Vagina (tissue), 2 donors: ENCODE results near the gene SERINC3. TPM values are rescaled to one million over a fixed set of nuclear protein-coding genes. Genes with fewer than 3 reads are reported as not detected.
A peak's percentile ranks its signal among the peaks of the same experiment; 100 is the strongest.
"Not testable (repeated sequence)": the region's sequence is repeated elsewhere in the genome, so short reads cannot be mapped to it uniquely, and the experiment has no call there.

ENCODE experiments used
- DNase-seq, 2 donors: peaks; one replicate each; pipeline ENCODE4 v3.0.0-alpha.2; 2017; ENCODE audit errors: extremely low spot score in 2 of 2
- H3K27ac ChIP-seq: fragments of 200-600 bp; sonication (generic); one replicate; pipeline ENCODE4 v1.5.1; 2019
- H3K27me3 ChIP-seq: fragments of 200-600 bp; sonication (generic); one replicate; pipeline ENCODE4 v1.5.1; 2019
- H3K36me3 ChIP-seq, 2 donors: fragments of 200-600 bp; sonication (generic); one replicate each; pipeline ENCODE4 v1.5.1; 2017 to 2019
- H3K4me1 ChIP-seq: fragments of 200-600 bp; sonication (generic); one replicate; pipeline ENCODE4 v1.5.1; 2019
- H3K4me3 ChIP-seq, 2 donors: fragments of 200-600 bp; sonication (generic); 1 replicate in 1 of 2; 2 replicates in 1 of 2; pipeline ENCODE4 v1.5.1; 2016 to 2019
- H3K9me3 ChIP-seq: fragments of 200-600 bp; sonication (generic); one replicate; pipeline ENCODE4 v1.5.1; 2019
- CTCF ChIP-seq, 3 experiments: fragments of 450-650 bp in 2 of 3; fragments of 200-600 bp in 1 of 3; sonication (generic) in 1 of 3; IDR thresholded peaks; one replicate each; pipeline ENCODE4 v1.5.1; 2017 to 2019; ENCODE audit warnings: antibody characterized with exemption in 3 of 3, mild to moderate bottlenecking in 2 of 3, moderate library complexity in 2 of 3
- POLR2A ChIP-seq, 2 donors: fragments of 450-650 bp; IDR thresholded peaks; one replicate each; pipeline ENCODE4 v1.6.1; 2017; ENCODE audit warnings: antibody characterized with exemption in 2 of 2, mild to moderate bottlenecking in 2 of 2, moderate library complexity in 2 of 2
- POLR2AphosphoS5 ChIP-seq, 2 donors: sonication (generic); formaldehyde crosslinking; IDR thresholded peaks; one replicate each; pipeline ENCODE4 v1.9.0; 2017; ENCODE audit warnings: antibody characterized with exemption in 2 of 2, mild to moderate bottlenecking in 2 of 2, low read depth in 1 of 2; ENCODE audit not compliant: insufficient read depth in 1 of 2
- intact Hi-C: fragments of 100-400 bp; cut with DNase I; formaldehyde crosslinking; loops from one replicate; pipeline ENCODE4 v1.15.1; 2023
- total RNA-seq: library from RNA; depleted of rRNA; stranded (reverse); fragments of >200 nt; gene quantifications from one replicate; pipeline ENCODE4 v1.2.3, GENCODE V29; 2016

SERINC3 gene
- total RNA-seq, 1 donor from 2014 or later = 77.3 TPM

- Histone ChIP-seq H3K27ac (no peak overlapping the region), H3K4me3 (no peak overlapping the region), H3K9me3 (no peaks in the 10 kb centered on the region), H3K36me3 (no peaks in the 10 kb centered on the region), H3K27me3 (no peaks in the 10 kb centered on the region), H3K4me1 (peaks cover 7% of the 10 kb centered on the region)
- intact Hi-C loops = no loop called here
- no peak for DNase-seq
- TF ChIP-seq POLR2A (IDR thresholded peaks at IDR 0.05) = no peak
- no peak for TF ChIP-seq CTCF (IDR thresholded peaks at IDR 0.05)
- no peak for TF ChIP-seq POLR2AphosphoS5 (IDR thresholded peaks at IDR 0.05; ENCODE audit: insufficient read depth in 1 of 2, low read depth in 1 of 2)
Measured at GRCh38 chr20:44566018-44566417, 44.1 kb upstream of the SERINC3 start.

GRCh38 chr20:44561876-44562275 lies 40.0 kb upstream of the SERINC3 start:
- intact Hi-C loops = no loop called here
- no peak overlapping the region for H3K27ac ChIP-seq

GRCh38 chr20:44560818-44561217 lies 38.9 kb upstream of the SERINC3 start:
- H3K4me1 ChIP-seq, DNase-seq, H3K4me3 ChIP-seq, H3K27ac ChIP-seq, H3K27me3 ChIP-seq, intact Hi-C loops, H3K36me3 ChIP-seq, H3K9me3 ChIP-seq: not testable (repeated sequence)

More at GRCh38 chr20:44561876-44562275, 40.0 kb upstream of the SERINC3 start:
- Histone ChIP-seq H3K4me1 (peaks cover 7% of the 10 kb centered on the region), H3K9me3 (no peaks in the 10 kb centered on the region), H3K4me3 (no peak overlapping the region), H3K36me3 (no peaks in the 10 kb centered on the region), H3K27me3 (no peaks in the 10 kb centered on the region)
- no peak for TF ChIP-seq POLR2AphosphoS5 (IDR thresholded peaks at IDR 0.05; ENCODE audit: insufficient read depth in 1 of 2, low read depth in 1 of 2)
- TF ChIP-seq POLR2A (IDR thresholded peaks at IDR 0.05) = no peak
- TF ChIP-seq CTCF (IDR thresholded peaks at IDR 0.05) = no peak
- no peak for DNase-seq

- TF ChIP-seq POLR2AphosphoS5 (IDR thresholded peaks at IDR 0.05; ENCODE audit: insufficient read depth in 1 of 2, low read depth in 1 of 2) = no peak
- Histone ChIP-seq H3K4me3 (no peak overlapping the region), H3K4me1 (peaks cover 7% of the 10 kb centered on the region), H3K9me3 (no peaks in the 10 kb centered on the region), H3K36me3 (no peaks in the 10 kb centered on the region), H3K27ac (no peak overlapping the region), H3K27me3 (no peaks in the 10 kb centered on the region)
- DNase-seq = no peak
- intact Hi-C loops = no loop called here
Measured at GRCh38 chr20:44560229-44560628, 38.4 kb upstream of the SERINC3 start.

- peaks cover 7% of the 10 kb centered on the region for H3K4me1 ChIP-seq
- TF ChIP-seq POLR2AphosphoS5 (IDR thresholded peaks at IDR 0.05; ENCODE audit: insufficient read depth in 1 of 2, low read depth in 1 of 2) = no peak
- TF ChIP-seq CTCF (IDR thresholded peaks at IDR 0.05) = no peak
- TF ChIP-seq POLR2A (IDR thresholded peaks at IDR 0.05) = no peak
- intact Hi-C loops = no loop called here
Measured at GRCh38 chr20:44559302-44559701, 37.4 kb upstream of the SERINC3 start.

GRCh38 chr20:44552950-44553908 lies 31.4 kb upstream of the SERINC3 start:
- peak overlapping the region; percentile 82 for H3K27ac ChIP-seq
- no peak overlapping the region for H3K4me3 ChIP-seq
- H3K9me3 ChIP-seq = no peaks in the 10 kb centered on the region
- TF ChIP-seq CTCF (IDR thresholded peaks at IDR 0.05) (no peak), POLR2A (IDR thresholded peaks at IDR 0.05) (no peak), POLR2AphosphoS5 (IDR thresholded peaks at IDR 0.05; ENCODE audit: insufficient read depth in 1 of 2, low read depth in 1 of 2) (peak in 1 of 2 donors; percentile 30)
- DNase-seq = no peak
- peaks cover 14% of the 10 kb centered on the region for H3K4me1 ChIP-seq
- H3K36me3 ChIP-seq = no peaks in the 10 kb centered on the region
- H3K27me3 ChIP-seq = no peaks in the 10 kb centered on the region
- intact Hi-C loops = no loop called here

More at GRCh38 chr20:44559302-44559701, 37.4 kb upstream of the SERINC3 start:
- Histone ChIP-seq H3K4me3 (no peak overlapping the region), H3K36me3 (no peaks in the 10 kb centered on the region), H3K27me3 (no peaks in the 10 kb centered on the region), H3K27ac (no peak overlapping the region), H3K9me3 (no peaks in the 10 kb centered on the region)
- DNase-seq = no peak
